GM18505 (cell line): ENCODE data around the gene ATP2B3.

Experiments
- ATAC-seq: cut with Tn5 transposase; IDR thresholded peaks from one replicate; pipeline ENCODE4 v1.9.1; 2021; ENCODE audit not compliant: unreplicated experiment
- POLR2A ChIP-seq: IDR thresholded peaks from 4 replicates; pipeline ENCODE4 v1.6.1; 2011; ENCODE audit warnings: borderline replicate concordance; ENCODE audit not compliant: insufficient read depth, insufficient read length; ENCODE audit errors: extremely low read depth

The ATP2B3 gene

DNA sequence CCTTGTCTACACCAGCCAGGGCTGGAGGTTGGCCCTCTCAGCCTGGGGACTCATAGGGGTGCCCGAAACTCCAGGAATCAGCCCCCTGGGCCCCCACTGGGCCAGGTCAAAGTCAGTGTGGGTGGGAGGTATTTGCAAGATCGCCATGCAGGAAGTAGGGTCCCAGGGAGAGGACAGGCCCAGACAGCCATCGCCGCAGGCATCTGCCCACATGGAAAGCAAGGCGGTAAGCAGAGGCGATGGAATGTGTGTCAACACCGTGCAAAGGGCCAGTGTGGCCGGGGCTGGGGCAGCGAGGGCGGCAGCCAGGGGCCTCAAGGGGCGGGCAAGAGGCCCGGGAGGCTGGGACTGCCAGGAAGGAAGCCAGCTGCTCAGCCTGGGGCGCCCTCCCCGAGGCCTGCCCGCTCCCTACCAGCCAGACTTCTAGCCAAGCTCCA, 110.3 kb downstream of the ATP2B3 start:
- ATAC-seq = no peak
- no peak for TF ChIP-seq POLR2A

DNA sequence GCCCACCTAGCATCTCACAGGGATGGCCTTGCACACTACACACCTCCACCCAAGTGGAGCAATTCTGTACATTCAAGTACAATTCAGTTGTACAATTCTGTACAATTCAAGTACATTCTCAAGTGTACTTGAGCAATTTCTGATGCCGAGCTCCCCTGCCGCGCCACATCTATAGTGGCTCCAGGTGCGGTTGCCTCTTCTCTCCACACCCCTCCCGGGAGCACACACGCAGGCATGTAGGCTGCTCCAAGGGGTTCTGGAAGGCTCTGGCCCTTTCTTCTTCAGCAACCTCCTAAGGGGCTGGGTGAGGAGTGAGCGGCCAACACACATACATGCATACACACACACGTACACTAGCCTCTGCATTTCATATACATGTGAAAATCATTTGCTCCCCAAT, 110.7 kb downstream of the ATP2B3 start:
- no peak for TF ChIP-seq POLR2A
- ATAC-seq = no peak

DNA sequence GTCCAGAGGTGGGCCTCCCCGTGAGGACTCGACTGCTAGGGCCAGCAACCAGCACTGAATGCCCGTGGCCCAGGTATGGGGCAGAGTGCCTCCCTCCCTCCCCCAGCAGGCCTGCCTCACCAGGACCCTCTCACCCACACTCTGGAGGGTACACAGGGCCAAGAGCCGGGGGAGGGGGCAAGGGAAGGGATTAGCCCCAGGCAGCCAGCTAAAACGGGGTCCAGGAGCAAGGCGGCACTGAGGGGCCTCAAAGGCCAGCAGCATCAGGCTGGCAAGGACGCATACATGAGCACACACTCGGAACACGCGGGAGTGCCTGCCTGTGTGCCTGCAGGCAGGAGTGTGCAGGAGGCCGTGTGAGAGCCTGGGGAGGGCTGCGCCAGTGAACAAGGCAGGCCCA, 111.2 kb downstream of the ATP2B3 start:
- no peak for ATAC-seq
- no peak for TF ChIP-seq POLR2A

DNA sequence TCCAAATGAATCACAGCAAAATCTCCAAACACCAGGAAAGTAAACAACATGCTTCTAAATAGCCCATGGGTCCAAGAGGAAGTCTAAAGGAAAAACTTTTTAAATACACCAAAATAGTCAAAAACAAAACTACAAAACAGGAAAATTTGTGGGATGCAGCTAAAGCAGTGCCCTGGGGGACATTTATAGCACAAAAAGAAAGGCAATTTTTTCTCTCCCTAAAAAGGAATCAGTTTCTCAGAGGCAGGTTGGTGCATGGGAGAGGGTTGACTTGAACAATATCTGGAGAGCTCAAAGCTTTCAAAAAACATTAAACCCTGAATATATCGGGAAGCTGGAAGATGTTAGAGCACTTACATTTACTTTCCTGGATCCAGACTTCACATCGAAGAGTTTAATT, 113.9 kb downstream of the ATP2B3 start:
- no peak for TF ChIP-seq POLR2A
- ATAC-seq = no peak

DNA sequence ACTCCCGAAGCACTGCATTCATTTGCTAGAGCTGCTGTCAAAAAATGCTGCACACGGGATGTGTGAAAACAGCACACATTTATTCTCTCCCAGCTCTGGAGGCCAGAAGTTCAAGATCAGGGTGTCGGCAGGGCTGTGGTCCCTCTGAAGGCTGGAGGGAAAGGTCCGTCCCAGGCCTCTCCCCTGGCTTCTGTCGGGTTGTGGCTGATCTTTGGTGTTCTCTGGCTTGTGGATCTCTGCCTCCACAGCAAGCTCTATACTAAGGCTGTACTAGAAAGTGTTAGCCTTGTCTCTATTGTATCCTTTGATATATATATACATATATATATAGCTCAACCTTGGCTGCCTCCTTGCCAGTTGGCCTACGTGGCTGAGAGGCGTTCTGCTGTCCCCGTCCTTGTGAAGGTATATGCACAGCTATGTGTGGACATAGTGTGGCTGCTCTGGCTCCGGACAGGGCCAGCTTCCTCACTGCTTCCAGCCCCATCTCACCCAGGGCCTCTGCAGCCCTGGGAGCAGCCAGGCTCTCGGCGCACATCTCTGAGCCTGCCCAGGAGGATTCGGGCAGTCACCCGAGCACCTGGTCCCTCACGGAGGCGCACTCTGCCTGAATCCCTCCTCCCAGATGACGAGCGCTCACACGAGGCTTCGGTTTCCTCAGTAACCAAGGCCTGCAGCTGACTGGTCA, 114.6 kb downstream of the ATP2B3 start:
- TF ChIP-seq POLR2A = no peak
- ATAC-seq = no peak
